ENCODE results near the gene CCNY.

CCNY gene

DNA sequence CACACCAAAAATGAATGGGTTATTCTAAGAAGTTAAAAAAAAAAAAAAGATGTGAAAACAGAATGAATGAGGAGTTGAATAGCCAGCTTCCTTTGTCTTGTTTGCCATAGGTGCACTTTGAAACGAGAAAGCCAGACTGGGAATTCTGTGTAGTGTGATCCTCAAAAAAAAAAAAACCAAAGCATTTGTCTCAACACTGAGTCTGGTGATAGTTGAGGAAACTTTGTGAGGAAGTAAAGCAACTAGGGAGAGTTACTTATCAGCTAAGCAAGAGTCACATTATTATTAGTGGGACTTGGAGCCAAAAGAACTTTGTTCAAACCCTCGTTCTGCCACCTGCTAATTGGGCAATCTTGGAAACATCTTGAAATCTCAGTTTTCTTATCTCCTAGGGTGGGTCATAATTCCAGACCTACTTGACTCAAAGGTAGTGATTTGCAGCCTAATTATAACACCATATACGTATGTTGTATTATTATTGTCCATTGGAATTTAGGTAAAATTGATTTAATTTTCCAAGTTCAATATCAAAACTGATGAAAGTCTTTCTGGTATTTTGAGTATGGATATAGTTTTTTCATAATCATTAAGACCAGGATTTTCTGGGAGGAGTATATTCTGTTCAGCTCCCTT is 169.0 kb downstream of the CCNY start:
- TF ChIP-seq, protein P1, sequence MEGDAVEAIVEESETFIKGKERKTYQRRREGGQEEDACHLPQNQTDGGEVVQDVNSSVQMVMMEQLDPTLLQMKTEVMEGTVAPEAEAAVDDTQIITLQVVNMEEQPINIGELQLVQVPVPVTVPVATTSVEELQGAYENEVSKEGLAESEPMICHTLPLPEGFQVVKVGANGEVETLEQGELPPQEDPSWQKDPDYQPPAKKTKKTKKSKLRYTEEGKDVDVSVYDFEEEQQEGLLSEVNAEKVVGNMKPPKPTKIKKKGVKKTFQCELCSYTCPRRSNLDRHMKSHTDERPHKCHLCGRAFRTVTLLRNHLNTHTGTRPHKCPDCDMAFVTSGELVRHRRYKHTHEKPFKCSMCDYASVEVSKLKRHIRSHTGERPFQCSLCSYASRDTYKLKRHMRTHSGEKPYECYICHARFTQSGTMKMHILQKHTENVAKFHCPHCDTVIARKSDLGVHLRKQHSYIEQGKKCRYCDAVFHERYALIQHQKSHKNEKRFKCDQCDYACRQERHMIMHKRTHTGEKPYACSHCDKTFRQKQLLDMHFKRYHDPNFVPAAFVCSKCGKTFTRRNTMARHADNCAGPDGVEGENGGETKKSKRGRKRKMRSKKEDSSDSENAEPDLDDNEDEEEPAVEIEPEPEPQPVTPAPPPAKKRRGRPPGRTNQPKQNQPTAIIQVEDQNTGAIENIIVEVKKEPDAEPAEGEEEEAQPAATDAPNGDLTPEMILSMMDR (conservative IDR thresholded peaks at IDR 0.05; ENCODE audit: control insufficient read depth, insufficient read depth, low read depth, low read length): no peak
- no peak for DNase-seq (ENCODE audit: low read depth)
- H3K4me3 ChIP-seq (ENCODE audit: control insufficient read depth, low read depth, low read length): no peak overlapping the region

DNA sequence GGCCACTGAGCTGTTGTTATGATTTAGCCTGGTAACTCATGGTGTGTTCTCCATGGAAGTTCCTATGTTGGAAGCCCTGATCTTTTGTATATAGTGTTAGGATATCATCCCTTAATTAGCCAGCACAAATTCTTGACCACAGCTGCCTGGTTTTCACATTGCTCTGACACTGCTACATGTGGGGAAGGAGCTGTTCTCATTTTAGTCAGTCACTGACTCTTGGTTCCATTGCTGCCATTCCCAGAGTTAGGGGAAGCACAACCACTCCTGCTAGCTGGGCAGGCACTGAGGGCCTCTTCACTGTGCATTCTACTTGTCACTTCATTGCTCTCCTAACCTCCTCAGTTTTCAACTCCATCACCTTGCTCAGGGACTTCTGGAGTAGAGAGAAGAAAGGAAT is 170.4 kb downstream of the CCNY start:
- H3K4me3 ChIP-seq (ENCODE audit: control insufficient read depth, low read depth, low read length): no peak overlapping the region
- TF ChIP-seq, protein P1 (conservative IDR thresholded peaks at IDR 0.05; ENCODE audit: control insufficient read depth, insufficient read depth, low read depth, low read length): no peak
- no peak for DNase-seq (ENCODE audit: low read depth)

DNA sequence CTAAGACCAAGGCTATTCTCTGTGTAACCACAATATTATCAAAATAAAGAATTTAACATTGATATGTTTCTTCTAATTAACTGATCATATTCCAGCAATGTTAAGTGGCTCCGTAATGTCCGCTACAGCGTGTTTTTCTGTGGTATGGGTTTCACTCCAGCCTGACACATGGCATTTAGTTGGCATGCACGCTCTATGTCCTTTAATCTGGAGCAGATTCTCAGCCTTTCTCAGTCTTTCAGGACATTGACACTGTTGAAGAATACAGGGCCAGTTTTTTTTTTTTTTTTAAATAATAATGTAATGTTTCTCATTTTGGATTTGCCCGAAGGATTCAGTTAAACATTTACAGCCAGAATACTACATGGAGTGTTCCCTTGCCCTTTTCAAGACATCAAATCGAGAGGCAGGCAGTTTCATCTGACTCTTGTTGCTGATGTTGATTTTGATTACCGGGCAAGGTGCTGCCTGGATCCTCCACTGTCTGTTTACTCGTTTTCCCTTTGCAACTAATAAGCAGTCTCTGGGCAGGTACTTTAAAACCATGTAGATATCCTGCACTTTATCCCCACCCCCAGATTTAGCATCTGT is 171.3 kb downstream of the CCNY start:
- no peak overlapping the region for H3K4me3 ChIP-seq (ENCODE audit: control insufficient read depth, low read depth, low read length)
- TF ChIP-seq, protein P1 (conservative IDR thresholded peaks at IDR 0.05; ENCODE audit: control insufficient read depth, insufficient read depth, low read depth, low read length): no peak
- no peak for DNase-seq (ENCODE audit: low read depth)

DNA sequence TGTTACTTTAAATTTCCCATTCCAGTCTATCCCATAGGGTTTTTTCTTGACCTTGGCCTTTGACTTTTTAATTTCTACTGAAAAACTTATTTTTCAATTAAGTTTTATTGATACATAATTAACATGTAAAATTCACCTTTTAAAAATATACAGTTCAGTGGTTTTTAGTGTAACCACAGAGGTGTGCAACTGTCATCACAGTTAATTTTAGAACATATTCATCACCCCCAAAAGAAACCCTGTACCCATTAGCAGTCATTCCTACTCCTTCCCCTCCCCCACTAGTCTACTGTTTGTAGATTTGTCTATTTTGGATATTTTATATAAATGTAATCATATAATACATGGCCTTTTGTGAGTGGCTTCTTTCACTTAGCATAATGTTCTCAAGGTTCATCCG is 172.3 kb downstream of the CCNY start:
- no peak overlapping the region for H3K4me3 ChIP-seq (ENCODE audit: control insufficient read depth, low read depth, low read length)
- TF ChIP-seq, protein P1 (conservative IDR thresholded peaks at IDR 0.05; ENCODE audit: control insufficient read depth, insufficient read depth, low read depth, low read length): no peak

DNA sequence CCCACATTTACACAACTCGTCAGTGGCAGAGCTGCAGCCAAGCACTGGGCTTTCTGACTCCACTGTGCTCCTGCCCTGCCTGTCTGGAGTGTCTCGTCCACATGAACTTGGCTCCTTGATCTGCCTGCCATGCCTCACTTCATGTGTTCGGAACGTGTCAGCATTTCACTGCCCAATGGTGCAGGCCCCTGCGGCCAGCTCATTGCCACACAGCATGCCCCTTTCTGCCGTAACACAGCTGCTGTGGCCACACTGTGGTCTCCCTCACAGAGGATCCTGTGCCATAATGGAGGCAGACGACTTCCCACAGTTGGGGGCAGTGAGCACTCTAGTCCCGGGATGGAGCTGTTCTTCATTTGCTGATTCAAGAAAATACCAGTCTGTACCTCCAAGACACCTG is 174.6 kb downstream of the CCNY start:
- DNase-seq (ENCODE audit: low read depth): no peak
- TF ChIP-seq, protein P1 (conservative IDR thresholded peaks at IDR 0.05; ENCODE audit: control insufficient read depth, insufficient read depth, low read depth, low read length): no peak
- no peak overlapping the region for H3K4me3 ChIP-seq (ENCODE audit: control insufficient read depth, low read depth, low read length)

More for the DNA sequence above, 172.3 kb downstream of the CCNY start:
- DNase-seq (ENCODE audit: low read depth): no peak

GRCh38 chr10:35511647-35512046 is 175.3 kb downstream of the CCNY start:
- TF ChIP-seq, protein P1 (conservative IDR thresholded peaks at IDR 0.05; ENCODE audit: control insufficient read depth, insufficient read depth, low read depth, low read length): no peak

More at GRCh38 chr10:35511647-35512046, 175.3 kb downstream of the CCNY start:
- DNase-seq (ENCODE audit: low read depth): no peak
- H3K4me3 ChIP-seq (ENCODE audit: control insufficient read depth, low read depth, low read length): no peak overlapping the region
